A673 (cell line): ENCODE results near the gene C10orf53. TPM values are rescaled to one million over a fixed set of nuclear protein-coding genes. Genes with fewer than 3 reads are reported as not detected.

Experiments used
- BruUV-seq: library from RNA; stranded (reverse); fragments of 400-500 nt; replicated peaks from 2 replicates; lab custom pipeline; 2021; lab: Mats Ljungman, UMichigan
- CTCF ChIA-PET: fragments of 300-600 bp; sonication (Branson Sonifier 250); formaldehyde crosslinking; loops from one replicate; lab custom pipeline; 2022; ENCODE audit warnings: antibody characterized with exemption; lab: Charles Lee
- POLR2A ChIA-PET: fragments of 300-600 bp; sonication (Branson Sonifier 250); formaldehyde crosslinking; loops from one replicate; lab custom pipeline; 2022; ENCODE audit warnings: antibody characterized with exemption; ENCODE audit not compliant: low non-redundant PET; lab: Charles Lee
- DNase-seq: peaks from one replicate; pipeline ENCODE4 v3.0.0-alpha.2; 2015; ENCODE audit warnings: low spot score
- H3K27ac ChIP-seq: fragments of 200-600 bp; sonication (generic); 2 replicates; pipeline ENCODE4 v1.5.1; 2016; ENCODE audit warnings: mixed run types, low read depth, mild to moderate bottlenecking, mixed read lengths, antibody characterized with exemption, low read length; ENCODE audit not compliant: poor library complexity, severe bottlenecking
- H3K27me3 ChIP-seq: fragments of 200-600 bp; sonication (generic); replicated peaks from 2 replicates; pipeline ENCODE4 v1.6.1; 2017; ENCODE audit warnings: mixed run types, low read depth, mild to moderate bottlenecking, mixed read lengths, antibody characterized with exemption, low read length; ENCODE audit not compliant: insufficient read depth, poor library complexity
- H3K36me3 ChIP-seq: fragments of 200-600 bp; sonication (generic); 2 replicates; pipeline ENCODE4 v1.6.1; 2016; ENCODE audit warnings: mixed run types, mild to moderate bottlenecking, mixed read lengths, antibody characterized with exemption, low read length; ENCODE audit not compliant: insufficient read depth, poor library complexity, severe bottlenecking
- H3K4me1 ChIP-seq: fragments of 200-600 bp; sonication (generic); 2 replicates; pipeline ENCODE4 v1.6.1; 2017; ENCODE audit warnings: mixed run types, mild to moderate bottlenecking, mixed read lengths, antibody characterized with exemption, low read length; ENCODE audit not compliant: insufficient read depth, poor library complexity, severe bottlenecking
- H3K4me3 ChIP-seq: fragments of 200-600 bp; sonication (generic); 2 replicates; pipeline ENCODE4 v1.5.1; 2016; ENCODE audit warnings: low read depth, mixed run types, mild to moderate bottlenecking, mixed read lengths, low read length; ENCODE audit not compliant: poor library complexity, severe bottlenecking
- H3K9me3 ChIP-seq: fragments of 200-600 bp; sonication (generic); 2 replicates; pipeline ENCODE4 v1.6.1; 2016; ENCODE audit warnings: mixed run types, low read depth, mild to moderate bottlenecking, mixed read lengths, antibody characterized with exemption, low read length; ENCODE audit not compliant: poor library complexity, severe bottlenecking
- CTCF ChIP-seq: fragments of 300-800, 200-600 bp; sonication (generic); conservative IDR thresholded peaks from 2 replicates; pipeline ENCODE4 v1.5.1; 2017; ENCODE audit warnings: low read depth, mild to moderate bottlenecking, antibody characterized with exemption, low read length, moderate library complexity, mixed read lengths
- EZH2 ChIP-seq: fragments of 200-600 bp; sonication (generic); IDR thresholded peaks from 2 replicates; pipeline ENCODE4 v1.6.1; 2017; ENCODE audit warnings: borderline replicate concordance, low read depth, mild to moderate bottlenecking, mixed read lengths, antibody characterized with exemption, low read length; ENCODE audit not compliant: poor library complexity, severe bottlenecking
- intact Hi-C: fragments of 100-400 bp; cut with micrococcal nuclease; formaldehyde crosslinking; loops from one replicate; pipeline ENCODE4 v1.10.0; 2022; ENCODE audit not compliant: unreplicated experiment
- total RNA-seq: library from RNA; stranded (reverse); gene quantifications from 2 replicates; pipeline ENCODE4 v1.2.3, GENCODE V29; 2021

C10orf53 gene
- total RNA-seq, 1 experiment from 2014 or later, result not detected

GRCh38 chr10:49700997-49701396 lies 21.5 kb downstream of the C10orf53 start:
- BruUV-seq, result no TSS peak
- no peaks in the 10 kb centered on the region for H3K36me3 ChIP-seq
- TF ChIP-seq EZH2 (no peak), CTCF (0 out of 2 replicates have a peak, but pooled peaks have one; percentile 19)
- POLR2A ChIA-PET, result no interaction called here
- no peaks in the 10 kb centered on the region for H3K9me3 ChIP-seq
- peaks cover 4% of the 10 kb centered on the region for H3K27me3 ChIP-seq
- CTCF ChIA-PET, result no interaction called here
- no peak overlapping the region for H3K27ac ChIP-seq
- no peak for DNase-seq
- H3K4me1 ChIP-seq, result no peaks in the 10 kb centered on the region
- intact Hi-C loops, result no loop called here
- no peak overlapping the region for H3K4me3 ChIP-seq

DNA sequence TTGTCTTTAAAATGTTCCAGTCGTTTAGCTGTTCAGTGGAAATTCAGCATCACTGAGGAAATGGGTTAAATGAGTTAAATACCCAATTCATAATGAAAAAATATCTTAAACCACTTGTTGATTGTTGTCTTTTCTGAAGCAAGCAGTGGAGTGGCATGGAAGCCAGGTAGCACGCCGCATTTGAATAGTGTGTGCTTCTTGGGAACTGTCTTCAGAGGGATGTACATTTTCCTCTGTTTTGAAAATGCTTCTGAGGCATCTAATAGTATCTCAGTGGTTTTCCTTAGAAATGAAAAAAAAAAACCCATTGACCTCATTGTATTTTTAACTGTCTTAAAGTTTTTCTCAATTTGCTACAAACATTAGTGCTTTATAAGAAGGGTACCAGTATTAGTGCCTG lies 28.1 kb downstream of the C10orf53 start:
- ChIA-PET POLR2A (no interaction called here), CTCF (no interaction called here)
- no peaks in the 10 kb centered on the region for H3K4me1 ChIP-seq
- no peak overlapping the region for H3K27ac ChIP-seq
- intact Hi-C loops, result no loop called here
- no peak overlapping the region for H3K4me3 ChIP-seq
- H3K27me3 ChIP-seq, result no peaks in the 10 kb centered on the region
- TF ChIP-seq CTCF (no peak), EZH2 (no peak)
- BruUV-seq, result no TSS peak
- no peaks in the 10 kb centered on the region for H3K9me3 ChIP-seq
- H3K36me3 ChIP-seq, result no peaks in the 10 kb centered on the region
- DNase-seq, result no peak

DNA sequence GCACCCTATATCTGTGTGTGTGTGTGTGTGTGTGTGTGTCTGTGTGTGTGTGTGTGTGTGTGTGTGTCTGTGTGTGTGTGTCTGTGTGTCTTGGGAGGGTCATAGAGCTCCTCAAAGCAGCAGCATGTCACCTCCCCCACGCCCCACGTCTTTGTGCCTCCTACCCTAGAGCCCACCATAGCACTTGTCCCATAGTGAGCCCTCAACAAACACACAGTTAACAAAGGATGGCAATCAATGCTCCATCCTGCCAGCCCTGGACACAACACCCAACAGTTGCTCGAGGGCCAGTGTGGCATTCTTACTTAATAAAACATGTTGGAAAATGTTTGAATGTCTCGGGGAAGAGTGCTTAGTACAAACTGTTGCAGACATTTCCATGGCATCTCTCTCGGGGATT lies 30.5 kb downstream of the C10orf53 start:
- intact Hi-C loops, result no loop called here
- H3K36me3 ChIP-seq, result no peaks in the 10 kb centered on the region
- no peaks in the 10 kb centered on the region for H3K9me3 ChIP-seq
- H3K4me1 ChIP-seq, result no peaks in the 10 kb centered on the region
- no peak overlapping the region for H3K4me3 ChIP-seq
- no peak overlapping the region for H3K27ac ChIP-seq
- BruUV-seq, result no TSS peak
- ChIA-PET POLR2A (no interaction called here), CTCF (no interaction called here)
- DNase-seq, result no peak
- TF ChIP-seq CTCF (no peak), EZH2 (no peak)
- H3K27me3 ChIP-seq, result no peaks in the 10 kb centered on the region
